Midbrain (tissue), 1 donor: Measurements from ENCODE around the gene GCGR.

Experiments
- DNase-seq: peaks from one replicate; lab custom pipeline; 2025; lab: John Stamatoyannopoulos, UW

Gene GCGR

GRCh38 chr17:81803728-81804558 is at the start of gene GCGR:
Gene GCGR (plus strand): TSS chr17:81804150. CDS start chr17:81809019, 4,869 bp downstream.
- no peak for DNase-seq

- no peak for DNase-seq
Observed at GRCh38 chr17:81792675-81793615, 11.0 kb upstream of the GCGR start.

- no peak for DNase-seq
Observed at GRCh38 chr17:81794074-81794476, 9.9 kb upstream of the GCGR start.

- no peak for DNase-seq
Observed at GRCh38 chr17:81794509-81794908, 9.4 kb upstream of the GCGR start.

- DNase-seq, result no peak
Observed at GRCh38 chr17:81801327-81801726, 2.6 kb upstream of the GCGR start.

GRCh38 chr17:81802048-81802758 is 1.7 kb upstream of the GCGR start:
- DNase-seq, result no peak

- no peak for DNase-seq
Observed at GRCh38 chr17:81802856-81803643, 900 bp upstream of the GCGR start.

- no peak for DNase-seq
Observed at GRCh38 chr17:81804559-81805399, 829 bp downstream of the GCGR start.

GRCh38 chr17:81805707-81806460 is 1.9 kb downstream of the GCGR start:
- no peak for DNase-seq

GRCh38 chr17:81806461-81807209 is 2.7 kb downstream of the GCGR start:
- DNase-seq, result no peak

GRCh38 chr17:81807210-81807719 is 3.3 kb downstream of the GCGR start:
- no peak for DNase-seq

GRCh38 chr17:81807839-81808238 is 3.9 kb downstream of the GCGR start:
- DNase-seq, result no peak

GRCh38 chr17:81808778-81809555 is 5.0 kb downstream of the GCGR start:
- DNase-seq, result no peak

GRCh38 chr17:81809556-81809998 is 5.6 kb downstream of the GCGR start:
- DNase-seq, result no peak

GRCh38 chr17:81810476-81810875 is 6.5 kb downstream of the GCGR start:
- DNase-seq, result no peak

GRCh38 chr17:81810892-81811704 is 7.1 kb downstream of the GCGR start:
- no peak for DNase-seq
